Sigmoid colon (tissue), 7 donors: ENCODE data around the gene PRTG. TPM values are rescaled to one million over a fixed set of nuclear protein-coding genes. Genes with fewer than 3 reads are reported as not detected.

Experiments
- DNase-seq: peaks from one replicate; pipeline ENCODE4 v3.0.0-alpha.2; 2019
- H3K27ac ChIP-seq, 4 donors: fragments of 200-600 bp; sonication (generic); one replicate each; pipeline ENCODE4 v1.5.1; 2016 to 2019; ENCODE audit warnings: mild to moderate bottlenecking in 1 of 4
- H3K27me3 ChIP-seq, 3 donors: fragments of 200-600 bp; sonication (generic); one replicate each; pipeline ENCODE4 v1.5.1; 2019; ENCODE audit warnings: mild to moderate bottlenecking in 1 of 3
- H3K36me3 ChIP-seq, 4 donors: fragments of 200-600 bp; sonication (generic); one replicate each; pipeline ENCODE4 v1.5.1; 2016 to 2019
- H3K4me1 ChIP-seq, 4 donors: fragments of 200-600 bp; sonication (generic); one replicate each; pipeline ENCODE4 v1.5.1; 2017 to 2019
- H3K4me3 ChIP-seq, 4 donors: fragments of 200-600 bp; sonication (generic); one replicate each; pipeline ENCODE4 v1.5.1; 2017 to 2019; ENCODE audit warnings: mild to moderate bottlenecking in 2 of 4, moderate library complexity in 1 of 4
- H3K9me3 ChIP-seq, 4 donors: fragments of 200-600 bp in 3 of 4; sonication (generic) in 3 of 4; one replicate each; pipeline versions ENCODE4 v1.5.1 to v1.6.1; 2013 to 2019
- EP300 ChIP-seq, 4 donors: sonication (generic); formaldehyde crosslinking; IDR thresholded peaks; one replicate each; pipeline ENCODE4 v1.6.1; 2017; ENCODE audit warnings: antibody characterized with exemption in 4 of 4
- POLR2A ChIP-seq, 2 donors: fragments of 450-650 bp; IDR thresholded peaks; one replicate each; pipeline ENCODE4 v1.6.1; 2016; ENCODE audit warnings: antibody characterized with exemption in 2 of 2, mild to moderate bottlenecking in 2 of 2, moderate library complexity in 2 of 2
- POLR2AphosphoS5 ChIP-seq, 4 donors: sonication (generic); formaldehyde crosslinking; IDR thresholded peaks; one replicate each; pipeline ENCODE4 v1.6.1; 2017; ENCODE audit warnings: antibody characterized with exemption in 4 of 4
- WGBS, 2 donors: extraction: QIAGEN DNeasy Blood & Tissue Kit; methylation state at CpG; one replicate each; pipeline ENCODE4 v1.1.7; 2013; 5-methylcytosine and 5-hydroxymethylcytosine counted together
- intact Hi-C: fragments of 100-400 bp; cut with DNase I; formaldehyde crosslinking; loops from one replicate; pipeline ENCODE4 v1.15.1; 2023
- polyA plus RNA-seq, 3 donors: library from polyadenylated mRNA; stranded (reverse); fragments of 200-250 nt; gene quantifications; one replicate each; pipeline ENCODE4 v1.2.3, GENCODE V29; 2013
- total RNA-seq, 4 donors: library from RNA; depleted of rRNA; stranded (reverse); fragments of >200 nt; gene quantifications; one replicate each; pipeline ENCODE4 v1.1.0, GENCODE V29; 2016
- TF ChIP-seq, protein P1 (sequence below), 4 experiments: fragments of 450-650 bp in 3 of 4; fragments of 200-600 bp in 1 of 4; IDR thresholded peaks; one replicate each; pipeline ENCODE4 v1.5.1; 2016 to 2019; ENCODE audit warnings: antibody characterized with exemption in 4 of 4, mild to moderate bottlenecking in 3 of 4, moderate library complexity in 2 of 4
- donor health status: healthy with polysubstance abuse.
- donor health status: Bipolar disorder and iron deficiency.
- donor health status: healthy.

Gene PRTG
- total and polyA plus RNA-seq, 7 donors = 0.42 to 5.3 (median 2.1) TPM; not detected in 2

DNA sequence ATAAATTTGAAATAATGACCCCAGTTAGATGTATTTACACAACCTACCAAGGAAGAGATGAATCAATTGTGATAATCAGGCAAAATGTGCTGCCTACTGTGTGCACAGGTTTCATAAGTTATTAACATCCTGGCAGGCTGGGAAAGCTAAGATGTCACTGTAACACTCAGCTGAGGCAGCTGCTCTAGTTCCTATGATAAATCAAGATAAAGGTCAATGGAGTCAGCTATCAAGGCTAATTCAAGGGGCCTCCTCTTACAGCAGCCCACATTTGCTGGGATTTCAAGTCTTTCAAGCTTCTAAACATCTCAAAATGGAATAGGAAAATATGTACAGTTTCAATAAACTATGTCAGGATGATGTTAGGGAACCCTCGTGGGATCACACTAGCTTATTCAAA lies 84.1 kb downstream of the PRTG start:
- intact Hi-C loops = no loop called here
- TF ChIP-seq POLR2A (IDR thresholded peaks at IDR 0.05) (no peak), EP300 (IDR thresholded peaks at IDR 0.05) (no peak), POLR2AphosphoS5 (IDR thresholded peaks at IDR 0.05) (no peak)
- TF ChIP-seq, protein P1, sequence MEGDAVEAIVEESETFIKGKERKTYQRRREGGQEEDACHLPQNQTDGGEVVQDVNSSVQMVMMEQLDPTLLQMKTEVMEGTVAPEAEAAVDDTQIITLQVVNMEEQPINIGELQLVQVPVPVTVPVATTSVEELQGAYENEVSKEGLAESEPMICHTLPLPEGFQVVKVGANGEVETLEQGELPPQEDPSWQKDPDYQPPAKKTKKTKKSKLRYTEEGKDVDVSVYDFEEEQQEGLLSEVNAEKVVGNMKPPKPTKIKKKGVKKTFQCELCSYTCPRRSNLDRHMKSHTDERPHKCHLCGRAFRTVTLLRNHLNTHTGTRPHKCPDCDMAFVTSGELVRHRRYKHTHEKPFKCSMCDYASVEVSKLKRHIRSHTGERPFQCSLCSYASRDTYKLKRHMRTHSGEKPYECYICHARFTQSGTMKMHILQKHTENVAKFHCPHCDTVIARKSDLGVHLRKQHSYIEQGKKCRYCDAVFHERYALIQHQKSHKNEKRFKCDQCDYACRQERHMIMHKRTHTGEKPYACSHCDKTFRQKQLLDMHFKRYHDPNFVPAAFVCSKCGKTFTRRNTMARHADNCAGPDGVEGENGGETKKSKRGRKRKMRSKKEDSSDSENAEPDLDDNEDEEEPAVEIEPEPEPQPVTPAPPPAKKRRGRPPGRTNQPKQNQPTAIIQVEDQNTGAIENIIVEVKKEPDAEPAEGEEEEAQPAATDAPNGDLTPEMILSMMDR (IDR thresholded peaks at IDR 0.05) = no peak

DNA sequence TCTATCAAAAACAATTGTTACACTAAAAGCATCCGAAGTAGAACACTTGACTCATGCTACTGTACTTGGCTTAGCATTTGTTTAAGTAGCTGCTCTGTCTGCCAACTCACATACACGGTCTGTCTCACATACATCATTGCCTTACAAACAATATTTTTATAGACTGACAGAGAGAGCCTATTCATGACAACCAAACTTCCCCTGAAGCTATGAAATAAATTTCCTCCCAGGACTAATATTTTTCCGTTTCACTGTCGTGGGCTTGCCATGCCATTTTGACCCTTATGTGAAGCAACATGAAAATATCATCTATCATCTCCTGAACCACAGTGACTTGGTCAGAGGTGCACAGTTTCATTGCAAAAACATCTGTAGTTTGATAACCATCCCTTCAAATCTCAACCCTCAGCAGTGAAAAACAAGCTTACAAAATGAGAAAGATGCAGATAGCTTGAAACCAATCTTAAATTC lies 88.4 kb downstream of the PRTG start:
- H3K27ac ChIP-seq = no peak overlapping the region
- intact Hi-C loops = no loop called here
- TF ChIP-seq, protein P1 (IDR thresholded peaks at IDR 0.05) = no peak
- TF ChIP-seq EP300 (IDR thresholded peaks at IDR 0.05) = no peak
- no peak for TF ChIP-seq POLR2A (IDR thresholded peaks at IDR 0.05)
- TF ChIP-seq POLR2AphosphoS5 (IDR thresholded peaks at IDR 0.05) = no peak
- no peaks in the 10 kb centered on the region for H3K9me3 ChIP-seq
- no peaks in the 10 kb centered on the region for H3K27me3 ChIP-seq
- 40 to 64% methylated on average over 4 of the region's 4 CpGs for WGBS, 2 donors
- no peak overlapping the region for H3K4me3 ChIP-seq
- H3K36me3 ChIP-seq = no peaks in the 10 kb centered on the region
- no peaks in the 10 kb centered on the region for H3K4me1 ChIP-seq
- no peak for DNase-seq

More for the DNA sequence above, 84.1 kb downstream of the PRTG start:
- Histone ChIP-seq H3K9me3 (no peaks in the 10 kb centered on the region), H3K36me3 (no peaks in the 10 kb centered on the region), H3K4me1 (no peaks in the 10 kb centered on the region), H3K27me3 (no peaks in the 10 kb centered on the region), H3K27ac (no peak overlapping the region), H3K4me3 (no peak overlapping the region)
- no peak for DNase-seq
- WGBS, 2 donors = 81 to 88% methylated on average over 1 of the region's 1 CpG

DNA sequence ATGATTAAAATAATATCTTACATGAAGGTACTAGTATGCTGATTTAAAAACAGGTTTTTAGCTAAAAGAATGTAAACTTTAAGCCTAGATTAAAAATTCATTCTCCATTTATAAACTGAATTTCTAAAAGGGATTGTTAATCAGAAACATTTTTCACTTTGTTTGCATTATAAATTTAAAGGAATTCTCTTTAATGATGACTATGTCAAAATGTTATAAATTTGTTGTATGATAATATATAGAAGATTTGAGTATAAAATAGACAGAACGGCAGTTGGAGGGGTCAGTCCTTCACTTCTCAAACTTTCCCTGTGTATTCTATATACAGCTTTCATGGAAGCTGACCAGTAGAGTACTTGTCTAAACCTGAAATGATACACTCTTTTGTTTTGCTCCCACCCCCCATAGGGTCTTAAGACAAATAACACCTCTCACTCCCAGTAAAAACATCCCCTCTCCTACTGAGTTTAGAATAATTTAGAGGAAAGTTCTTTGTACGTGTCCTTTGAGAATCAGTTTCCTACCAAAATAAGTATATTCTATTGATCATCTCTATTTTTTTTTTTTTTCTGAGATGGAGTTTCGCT lies 90.0 kb downstream of the PRTG start:
- H3K9me3 ChIP-seq = no peaks in the 10 kb centered on the region
- no peak for DNase-seq
- no peak overlapping the region for H3K27ac ChIP-seq
- intact Hi-C loops = no loop called here
- no peaks in the 10 kb centered on the region for H3K36me3 ChIP-seq
- WGBS, 2 donors = 92 to 95% methylated on average over 3 of the region's 3 CpGs
- H3K4me3 ChIP-seq = no peak overlapping the region
- no peaks in the 10 kb centered on the region for H3K27me3 ChIP-seq
- no peaks in the 10 kb centered on the region for H3K4me1 ChIP-seq
- TF ChIP-seq, protein P1 (IDR thresholded peaks at IDR 0.05) = no peak
- no peak for TF ChIP-seq EP300 (IDR thresholded peaks at IDR 0.05)
- no peak for TF ChIP-seq POLR2AphosphoS5 (IDR thresholded peaks at IDR 0.05)
- no peak for TF ChIP-seq POLR2A (IDR thresholded peaks at IDR 0.05)

DNA sequence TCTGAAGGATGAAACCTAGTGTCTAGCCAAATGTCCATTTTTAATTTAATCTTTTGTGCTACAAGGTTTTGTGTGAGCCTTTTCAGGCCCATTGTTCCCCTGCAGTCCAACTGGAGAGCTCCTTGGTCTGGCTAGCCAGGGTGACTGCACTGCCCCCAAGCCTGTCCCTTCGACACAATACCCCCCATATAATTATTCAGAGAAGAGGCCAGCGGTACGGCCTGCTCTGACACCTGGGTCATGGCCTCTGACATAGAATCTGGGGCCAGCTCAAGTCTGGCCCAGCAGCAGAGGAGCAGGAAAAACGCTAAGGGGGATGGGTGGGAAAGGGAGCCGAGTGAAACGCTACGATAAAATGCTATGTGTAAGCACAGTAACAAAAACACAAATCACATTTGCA lies 90.6 kb downstream of the PRTG start:
- 83 to 89% methylated on average over 7 of the region's 7 CpGs for WGBS, 2 donors
- no peak for TF ChIP-seq POLR2A (IDR thresholded peaks at IDR 0.05)
- no peak for TF ChIP-seq EP300 (IDR thresholded peaks at IDR 0.05)
- TF ChIP-seq POLR2AphosphoS5 (IDR thresholded peaks at IDR 0.05) = no peak
- TF ChIP-seq, protein P1 (IDR thresholded peaks at IDR 0.05) = no peak
- Histone ChIP-seq H3K27ac (no peak overlapping the region), H3K9me3 (no peaks in the 10 kb centered on the region), H3K36me3 (no peaks in the 10 kb centered on the region), H3K4me1 (no peaks in the 10 kb centered on the region), H3K4me3 (no peak overlapping the region), H3K27me3 (no peaks in the 10 kb centered on the region)
- DNase-seq = no peak
- intact Hi-C loops = no loop called here

DNA sequence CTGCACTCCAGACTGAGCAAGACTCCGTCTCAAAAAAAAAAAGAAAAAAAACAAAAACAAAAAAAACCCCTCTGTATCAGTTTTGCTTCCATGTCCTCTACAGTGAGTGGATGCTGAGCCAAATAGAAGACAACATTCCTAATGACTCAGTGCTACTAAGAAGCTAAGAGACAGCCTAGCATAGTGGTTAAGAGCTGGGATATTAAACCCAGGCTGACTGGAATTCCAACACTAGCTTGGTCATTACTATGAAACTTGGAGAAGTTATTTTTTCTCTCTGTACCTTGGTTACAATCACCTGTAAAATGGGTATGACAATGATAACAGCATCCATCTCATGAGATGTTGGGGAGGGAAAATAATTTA lies 93.9 kb downstream of the PRTG start:
- intact Hi-C loops = loop anchor here (10.0 kb wide), 3 partner anchors 154 to 406 kb away; no protein-coding TSS in a partner anchor

More for the DNA sequence above, 93.9 kb downstream of the PRTG start:
- no peaks in the 10 kb centered on the region for H3K4me1 ChIP-seq
- H3K36me3 ChIP-seq = no peaks in the 10 kb centered on the region
- no peaks in the 10 kb centered on the region for H3K27me3 ChIP-seq
- 85% methylated on average over 1 of the region's 1 CpG for WGBS, 2 donors
- H3K9me3 ChIP-seq = no peaks in the 10 kb centered on the region
- H3K27ac ChIP-seq = no peak overlapping the region
- DNase-seq = no peak
- no peak for TF ChIP-seq POLR2A (IDR thresholded peaks at IDR 0.05)
- TF ChIP-seq EP300 (IDR thresholded peaks at IDR 0.05) = no peak
- TF ChIP-seq, protein P1 (IDR thresholded peaks at IDR 0.05) = no peak
- no peak for TF ChIP-seq POLR2AphosphoS5 (IDR thresholded peaks at IDR 0.05)
- H3K4me3 ChIP-seq = no peak overlapping the region
